Lung (tissue), 12 donors: ENCODE data around the gene B3GALT4. TPM values are rescaled to one million over a fixed set of nuclear protein-coding genes. Genes with fewer than 3 reads are reported as not detected.

Experiments
- ATAC-seq: fragments of 200-7000 bp; cut with Tn5 transposase; one replicate; pipeline ENCODE4 v1.9.1; 2020; ENCODE audit warnings: moderate number of reproducible peaks; ENCODE audit not compliant: insufficient read depth, low FRiP score
- DNase-seq, 3 donors: peaks; one replicate each; pipeline ENCODE4 v3.0.0-alpha.2; 2013 to 2017
- H3K27ac ChIP-seq, 2 donors: one replicate each; pipeline ENCODE4 v1.5.1; 2013; ENCODE audit warnings: mild to moderate bottlenecking in 2 of 2, moderate library complexity in 2 of 2, control low read depth in 1 of 2, inconsistent platforms in 1 of 2, low read depth in 1 of 2, low read length in 1 of 2
- H3K27me3 ChIP-seq, 3 donors: one replicate each; pipeline ENCODE4 v1.5.1; 2013; ENCODE audit warnings: low read length in 2 of 3; ENCODE audit not compliant: control insufficient read depth in 3 of 3, insufficient read depth in 3 of 3
- H3K36me3 ChIP-seq, 4 donors: one replicate each; pipeline ENCODE4 v1.5.1; 2013; ENCODE audit warnings: low read length in 4 of 4, mild to moderate bottlenecking in 1 of 4, moderate library complexity in 1 of 4; ENCODE audit not compliant: control insufficient read depth in 4 of 4, insufficient read depth in 4 of 4
- H3K4me1 ChIP-seq, 5 donors: one replicate each; pipeline ENCODE4 v1.5.1; 2013; ENCODE audit warnings: low read length in 5 of 5, mild to moderate bottlenecking in 2 of 5, moderate library complexity in 1 of 5; ENCODE audit not compliant: control insufficient read depth in 5 of 5, insufficient read depth in 5 of 5
- H3K4me3 ChIP-seq: one replicate; pipeline ENCODE4 v1.5.1; 2013; ENCODE audit warnings: mild to moderate bottlenecking, control low read depth, moderate library complexity
- H3K9ac ChIP-seq, 2 donors: one replicate each; pipeline ENCODE4 v1.5.1; 2013; ENCODE audit warnings: low read length in 2 of 2, control low read depth in 1 of 2; ENCODE audit not compliant: insufficient read depth in 1 of 2
- H3K9me3 ChIP-seq, 4 donors: one replicate each; pipeline ENCODE4 v1.5.1; 2013; ENCODE audit warnings: low read length in 3 of 4, mild to moderate bottlenecking in 1 of 4, moderate library complexity in 1 of 4; ENCODE audit not compliant: control insufficient read depth in 4 of 4, insufficient read depth in 3 of 4
- CTCF ChIP-seq: IDR thresholded peaks from 2 replicates; pipeline ENCODE4 v1.5.1; 2012; ENCODE audit warnings: mild to moderate bottlenecking; ENCODE audit errors: control extremely low read depth, extremely low read depth
- WGBS, 2 donors: extraction: QIAGEN DNeasy Blood & Tissue Kit; methylation state at CpG; one replicate each; pipeline ENCODE4 v1.1.7; 2013; 5-methylcytosine and 5-hydroxymethylcytosine counted together
- polyA plus RNA-seq, 2 donors: library from polyadenylated mRNA; stranded (reverse); fragments of 200-250 nt; gene quantifications; one replicate each; pipeline ENCODE4 v1.2.1, GENCODE V29; 2013
- total RNA-seq, 2 donors: library from RNA; depleted of rRNA in 1 of 2; stranded (reverse); fragments of >200 nt in 1 of 2; gene quantifications; one replicate each; pipeline ENCODE4 v1.2.1, GENCODE V29; 2014 to 2021
- donor health status: control.
- donor health status: control.
- donor health status: Bipolar disorder and iron deficiency.
- donor health status: healthy.
- donor health status: DM: yes; HTN: yes; CAD: no.

B3GALT4 gene
- total and polyA plus RNA-seq, 4 donors: 6.8 to 19.0 (median 14.0) TPM

DNA sequence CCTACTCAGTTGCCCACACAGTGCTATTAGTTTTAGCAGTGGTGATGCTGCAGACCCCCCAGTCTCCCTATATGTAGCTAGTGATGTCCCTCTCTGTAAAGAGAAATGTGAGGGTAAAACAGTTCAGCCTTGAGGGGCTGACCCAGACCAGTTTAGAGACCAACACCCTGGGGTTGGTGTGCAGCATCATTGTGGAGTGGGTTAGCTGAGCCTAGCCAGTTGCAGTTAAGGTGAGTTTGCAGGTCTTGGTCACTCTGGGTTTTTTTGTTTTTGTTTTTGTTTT is 401 bp upstream of the B3GALT4 start:
- TF ChIP-seq CTCF: no peak
- Histone ChIP-seq H3K9me3 (no peaks in the 10 kb centered on the region), H3K27ac (peak overlapping the region; percentile 77 to 89), H3K27me3 (no peaks in the 10 kb centered on the region), H3K4me1 (peaks cover 13 to 46% (median 23%) of the 10 kb centered on the region in 5 donors), H3K9ac (peak overlapping the region in 1 of 2 donors; percentile 43), H3K36me3 (peaks cover 9 to 37% (median 32%) of the 10 kb centered on the region in 4 donors), H3K4me3 (no peak overlapping the region)
- no peak for ATAC-seq
- no peak for DNase-seq

GRCh38 chr6:33277663-33278391 is 904 bp downstream of the B3GALT4 start:
- H3K4me3 ChIP-seq: peak overlapping the region; percentile 71
- H3K27me3 ChIP-seq: no peaks in the 10 kb centered on the region
- H3K9ac ChIP-seq: no peak overlapping the region
- WGBS, 2 donors: 24 to 38% methylated on average over 39 of the region's 39 CpGs
- DNase-seq: no peak
- peaks cover 10 to 39% (median 20%) of the 10 kb centered on the region in 5 donors for H3K4me1 ChIP-seq
- ATAC-seq: no peak
- peaks cover 9 to 40% (median 29%) of the 10 kb centered on the region in 4 donors for H3K36me3 ChIP-seq
- H3K9me3 ChIP-seq: no peaks in the 10 kb centered on the region
- no peak for TF ChIP-seq CTCF
- peak overlapping the region; percentile 77 to 89 for H3K27ac ChIP-seq

DNA sequence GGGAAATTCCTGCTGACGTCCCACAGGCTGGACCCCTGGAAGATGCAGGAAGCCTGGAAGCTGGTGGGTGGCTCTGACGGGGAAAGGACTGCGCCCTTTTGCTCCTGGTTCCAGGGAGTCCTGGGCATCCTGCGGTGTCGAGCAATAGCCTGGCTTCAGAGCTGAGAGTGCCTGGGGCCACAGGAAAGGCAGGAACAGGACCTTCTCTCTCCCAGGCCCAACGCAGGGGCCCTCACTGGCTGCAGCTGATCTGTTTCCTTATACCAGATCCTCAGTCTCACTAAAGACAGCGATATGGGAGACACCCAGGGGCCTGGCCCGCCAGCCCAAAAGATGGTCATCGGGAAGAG is 1.4 kb downstream of the B3GALT4 start:
- Histone ChIP-seq H3K9ac (no peak overlapping the region), H3K27ac (peak overlapping the region in 1 of 2 donors; percentile 89), H3K36me3 (peaks cover 9 to 40% (median 24%) of the 10 kb centered on the region in 4 donors), H3K4me3 (no peak overlapping the region), H3K27me3 (no peaks in the 10 kb centered on the region), H3K9me3 (no peaks in the 10 kb centered on the region), H3K4me1 (peaks cover 5 to 33% (median 16%) of the 10 kb centered on the region in 5 donors)
- DNase-seq (no peak), ATAC-seq (no peak)
- TF ChIP-seq CTCF: no peak
- 80 to 86% methylated on average over 9 of the region's 9 CpGs for WGBS, 2 donors

GRCh38 chr6:33278810-33279209 is 1.9 kb downstream of the B3GALT4 start:
- peaks cover 4 to 29% (median 16%) of the 10 kb centered on the region in 5 donors for H3K4me1 ChIP-seq
- H3K9ac ChIP-seq: no peak overlapping the region
- DNase-seq (no peak), ATAC-seq (no peak)
- H3K27ac ChIP-seq: peak overlapping the region in 1 of 2 donors; percentile 21
- no peak overlapping the region for H3K4me3 ChIP-seq
- H3K9me3 ChIP-seq: no peaks in the 10 kb centered on the region
- no peaks in the 10 kb centered on the region for H3K27me3 ChIP-seq
- peaks cover 9 to 40% (median 21%) of the 10 kb centered on the region in 4 donors for H3K36me3 ChIP-seq
- TF ChIP-seq CTCF: no peak
- WGBS, 2 donors: 92 to 96% methylated on average over 3 of the region's 3 CpGs
